T-helper 1 cell treated with Interleukin-12 subunit alpha and Interleukin-12 subunit beta and Interleukin-4 antibody, amounts not matched to agents 30 μg/mL and 1 μg/mL, for 36 hours (primary cell): Measurements from ENCODE around the gene SRA1.
A peak's percentile ranks its signal among the peaks of the same experiment; 100 is the strongest.
"Not testable (repeated sequence)": the region's sequence is repeated elsewhere in the genome, so short reads cannot be mapped to it uniquely, and the experiment has no call there.

Experiments used
- H3K27ac Mint-ChIP-seq: one replicate; pipeline ENCODE4 v1.8.0; 2021; ENCODE audit warnings: mild to moderate bottlenecking, mixed read lengths
- H3K27me3 Mint-ChIP-seq: one replicate; pipeline ENCODE4 v1.8.0; 2021; ENCODE audit warnings: low read depth, mixed read lengths
- H3K36me3 Mint-ChIP-seq: one replicate; pipeline ENCODE4 v1.8.0; 2021; ENCODE audit warnings: low read depth, mixed read lengths
- H3K4me1 Mint-ChIP-seq: one replicate; pipeline ENCODE4 v1.8.0; 2021; ENCODE audit warnings: low read depth, mixed read lengths
- H3K4me3 Mint-ChIP-seq: one replicate; pipeline ENCODE4 v1.8.0; 2021; ENCODE audit warnings: mild to moderate bottlenecking, moderate library complexity, mixed read lengths
- H3K9me3 Mint-ChIP-seq: one replicate; pipeline ENCODE4 v1.8.0; 2021; ENCODE audit warnings: mixed read lengths

The SRA1 gene

GRCh38 chr5:140557136-140557805 lies at the start of gene SRA1:
TSS of gene SRA1 (minus strand) at chr5:140557473. CDS start at chr5:140557452, 21 bp downstream.
- H3K27ac Mint-ChIP-seq: peak within 1 kb of the TSS; percentile 93
- H3K4me1 Mint-ChIP-seq: peaks cover 50% of the 10 kb centered on the region
- H3K9me3 Mint-ChIP-seq: no peaks in the 10 kb centered on the region
- H3K36me3 Mint-ChIP-seq: peaks cover 27% of the 10 kb centered on the region
- no peaks in the 10 kb centered on the region for H3K27me3 Mint-ChIP-seq
- H3K4me3 Mint-ChIP-seq: peak within 1 kb of the TSS; percentile 86

- Mint-ChIP-seq H3K27ac (no peak overlapping the region), H3K27me3 (peaks cover 18% of the 10 kb centered on the region), H3K9me3 (no peaks in the 10 kb centered on the region), H3K36me3 (no peaks in the 10 kb centered on the region), H3K4me1 (peaks cover 4% of the 10 kb centered on the region), H3K4me3 (no peak overlapping the region)
Measured at GRCh38 chr5:140607031-140607430, 49.8 kb upstream of the SRA1 start.

- Mint-ChIP-seq H3K27me3 (peaks cover 10% of the 10 kb centered on the region), H3K4me3 (no peak overlapping the region), H3K27ac (no peak overlapping the region), H3K9me3 (no peaks in the 10 kb centered on the region), H3K4me1 (no peaks in the 10 kb centered on the region), H3K36me3 (no peaks in the 10 kb centered on the region)
Measured at GRCh38 chr5:140605879-140606278, 48.6 kb upstream of the SRA1 start.

- Mint-ChIP-seq H3K4me3 (no peak overlapping the region), H3K27ac (no peak overlapping the region), H3K9me3 (no peaks in the 10 kb centered on the region), H3K4me1 (no peaks in the 10 kb centered on the region), H3K36me3 (no peaks in the 10 kb centered on the region), H3K27me3 (peaks cover 8% of the 10 kb centered on the region)
Measured at GRCh38 chr5:140603734-140604133, 46.5 kb upstream of the SRA1 start.

GRCh38 chr5:140603446-140603698 lies 46.1 kb upstream of the SRA1 start:
- H3K36me3 Mint-ChIP-seq, H3K27me3 Mint-ChIP-seq, H3K4me1 Mint-ChIP-seq, H3K9me3 Mint-ChIP-seq, H3K27ac Mint-ChIP-seq, H3K4me3 Mint-ChIP-seq: not testable (repeated sequence)

GRCh38 chr5:140602147-140602546 lies 44.9 kb upstream of the SRA1 start:
- Mint-ChIP-seq H3K27ac (no peak overlapping the region), H3K36me3 (no peaks in the 10 kb centered on the region), H3K9me3 (no peaks in the 10 kb centered on the region), H3K4me3 (no peak overlapping the region), H3K4me1 (no peaks in the 10 kb centered on the region), H3K27me3 (peaks cover 6% of the 10 kb centered on the region)

GRCh38 chr5:140600096-140600495 lies 42.8 kb upstream of the SRA1 start:
- no peaks in the 10 kb centered on the region for H3K9me3 Mint-ChIP-seq
- no peaks in the 10 kb centered on the region for H3K4me1 Mint-ChIP-seq
- no peaks in the 10 kb centered on the region for H3K36me3 Mint-ChIP-seq
- no peak overlapping the region for H3K27ac Mint-ChIP-seq
- no peaks in the 10 kb centered on the region for H3K27me3 Mint-ChIP-seq
- H3K4me3 Mint-ChIP-seq: no peak overlapping the region

GRCh38 chr5:140598836-140599235 lies 41.6 kb upstream of the SRA1 start:
- Mint-ChIP-seq H3K27me3 (no peaks in the 10 kb centered on the region), H3K27ac (no peak overlapping the region), H3K36me3 (no peaks in the 10 kb centered on the region), H3K4me3 (no peak overlapping the region), H3K9me3 (no peaks in the 10 kb centered on the region), H3K4me1 (no peaks in the 10 kb centered on the region)

GRCh38 chr5:140596321-140596741 lies 39.1 kb upstream of the SRA1 start:
- H3K27ac Mint-ChIP-seq: no peak overlapping the region
- H3K27me3 Mint-ChIP-seq: no peaks in the 10 kb centered on the region
- H3K9me3 Mint-ChIP-seq: no peaks in the 10 kb centered on the region
- H3K4me1 Mint-ChIP-seq: no peaks in the 10 kb centered on the region
- H3K4me3 Mint-ChIP-seq: no peak overlapping the region
- H3K36me3 Mint-ChIP-seq: no peaks in the 10 kb centered on the region

GRCh38 chr5:140595538-140596300 lies 38.4 kb upstream of the SRA1 start:
- no peaks in the 10 kb centered on the region for H3K36me3 Mint-ChIP-seq
- H3K9me3 Mint-ChIP-seq: no peaks in the 10 kb centered on the region
- H3K27me3 Mint-ChIP-seq: no peaks in the 10 kb centered on the region
- no peak overlapping the region for H3K4me3 Mint-ChIP-seq
- H3K4me1 Mint-ChIP-seq: no peaks in the 10 kb centered on the region
- no peak overlapping the region for H3K27ac Mint-ChIP-seq

GRCh38 chr5:140594169-140594568 lies 36.9 kb upstream of the SRA1 start:
- no peaks in the 10 kb centered on the region for H3K4me1 Mint-ChIP-seq
- no peaks in the 10 kb centered on the region for H3K27me3 Mint-ChIP-seq
- no peaks in the 10 kb centered on the region for H3K9me3 Mint-ChIP-seq
- H3K4me3 Mint-ChIP-seq: no peak overlapping the region
- no peaks in the 10 kb centered on the region for H3K36me3 Mint-ChIP-seq
- H3K27ac Mint-ChIP-seq: no peak overlapping the region

GRCh38 chr5:140593070-140593469 lies 35.8 kb upstream of the SRA1 start:
- H3K27me3 Mint-ChIP-seq, H3K4me1 Mint-ChIP-seq, H3K4me3 Mint-ChIP-seq, H3K36me3 Mint-ChIP-seq, H3K27ac Mint-ChIP-seq, H3K9me3 Mint-ChIP-seq: not testable (repeated sequence)

- Mint-ChIP-seq H3K4me1 (no peaks in the 10 kb centered on the region), H3K36me3 (no peaks in the 10 kb centered on the region), H3K9me3 (no peaks in the 10 kb centered on the region), H3K4me3 (no peak overlapping the region), H3K27me3 (peaks cover 2% of the 10 kb centered on the region), H3K27ac (no peak overlapping the region)
Measured at GRCh38 chr5:140591747-140592372, 34.6 kb upstream of the SRA1 start.

GRCh38 chr5:140590861-140591260 lies 33.6 kb upstream of the SRA1 start:
- H3K27ac Mint-ChIP-seq: no peak overlapping the region
- H3K4me1 Mint-ChIP-seq: no peaks in the 10 kb centered on the region
- H3K9me3 Mint-ChIP-seq: no peaks in the 10 kb centered on the region
- no peak overlapping the region for H3K4me3 Mint-ChIP-seq
- peaks cover 12% of the 10 kb centered on the region for H3K27me3 Mint-ChIP-seq
- no peaks in the 10 kb centered on the region for H3K36me3 Mint-ChIP-seq

- Mint-ChIP-seq H3K9me3 (no peaks in the 10 kb centered on the region), H3K27me3 (peaks cover 17% of the 10 kb centered on the region), H3K4me1 (no peaks in the 10 kb centered on the region), H3K4me3 (no peak overlapping the region), H3K27ac (no peak overlapping the region), H3K36me3 (no peaks in the 10 kb centered on the region)
Measured at GRCh38 chr5:140588311-140589070, 31.2 kb upstream of the SRA1 start.
